Stomach (tissue), 9 donors: ENCODE results near the gene PARVG. TPM values are rescaled to one million over a fixed set of nuclear protein-coding genes. Genes with fewer than 3 reads are reported as not detected.
A peak's percentile ranks its signal among the peaks of the same experiment; 100 is the strongest.

Experiments
- DNase-seq, 2 donors: peaks; one replicate each; pipeline versions ENCODE4 v3.0.0 to v3.0.0-alpha.2; 2013 to 2019
- H3K27ac ChIP-seq, 5 donors: fragments of 200-600 bp in 4 of 5; sonication (generic) in 4 of 5; one replicate each; pipeline ENCODE4 v1.5.1; 2013 to 2019; ENCODE audit warnings: mild to moderate bottlenecking in 1 of 5, moderate library complexity in 1 of 5
- H3K27me3 ChIP-seq, 3 donors: fragments of 200-600 bp; sonication (generic); one replicate each; pipeline ENCODE4 v1.5.1; 2017 to 2019; ENCODE audit warnings: mixed run types in 1 of 3
- H3K36me3 ChIP-seq, 4 donors: fragments of 200-600 bp; sonication (generic); 1 replicate in 3 of 4; 2 replicates in 1 of 4; pipeline ENCODE4 v1.5.1; 2016 to 2019
- H3K4me1 ChIP-seq, 4 donors: fragments of 200-600 bp; sonication (generic); one replicate each; pipeline ENCODE4 v1.5.1; 2016 to 2019
- H3K4me3 ChIP-seq, 4 donors: fragments of 200-600 bp; sonication (generic) in 3 of 4; one replicate each; pipeline ENCODE4 v1.5.1; 2016 to 2019; ENCODE audit warnings: mild to moderate bottlenecking in 1 of 4
- H3K9me3 ChIP-seq, 4 donors: fragments of 200-600 bp; sonication (generic); one replicate each; pipeline ENCODE4 v1.5.1; 2016 to 2019
- CTCF ChIP-seq, 7 experiments: fragments of 450-650 bp in 4 of 7; fragments of 200-600 bp in 3 of 7; sonication (generic) in 3 of 7; IDR thresholded peaks; one replicate each; pipeline ENCODE4 v1.5.1; 2016 to 2019; ENCODE audit warnings: antibody characterized with exemption in 7 of 7, control low read depth in 2 of 7, mild to moderate bottlenecking in 1 of 7
- EP300 ChIP-seq: sonication (generic); formaldehyde crosslinking; IDR thresholded peaks from one replicate; pipeline ENCODE4 v1.6.1; 2017; ENCODE audit warnings: antibody characterized with exemption
- POLR2A ChIP-seq, 4 donors: fragments of 450-650 bp; IDR thresholded peaks; one replicate each; pipeline ENCODE4 v1.6.1; 2016; ENCODE audit warnings: antibody characterized with exemption in 4 of 4, control low read depth in 2 of 4, mild to moderate bottlenecking in 1 of 4, moderate library complexity in 1 of 4
- POLR2AphosphoS5 ChIP-seq, 3 donors: sonication (generic); formaldehyde crosslinking; IDR thresholded peaks; one replicate each; pipeline ENCODE4 v1.6.1; 2016; ENCODE audit warnings: antibody characterized with exemption in 3 of 3
- WGBS, 5 donors: extraction: QIAGEN DNeasy Blood & Tissue Kit in 3 of 5; methylation state at CpG; one replicate each; pipeline versions ENCODE4 v1.1.5 to v1.1.7; 2013 to 2018; 5-methylcytosine and 5-hydroxymethylcytosine counted together
- intact Hi-C: fragments of 100-400 bp; cut with DNase I; formaldehyde crosslinking; loops from one replicate; pipeline ENCODE4 v1.15.1; 2023; ENCODE audit warnings: low total_unique reads
- polyA plus RNA-seq, 3 donors: library from polyadenylated mRNA; stranded (reverse); fragments of 200-250 nt; gene quantifications; one replicate each; pipeline ENCODE4 v1.2.3, GENCODE V29; 2013
- total RNA-seq, 5 donors: library from RNA; depleted of rRNA; stranded (reverse); fragments of >200 nt; gene quantifications; one replicate each; pipeline versions ENCODE4 v1.1.0 to v1.2.3, GENCODE V29; 2014 to 2016
- donor health status: healthy with polysubstance abuse.
- donor health status: Bipolar disorder and iron deficiency.
- donor health status: healthy.

Gene PARVG
- total and polyA plus RNA-seq, 8 donors, result 5.7 to 78.2 (median 16.7) TPM

DNA sequence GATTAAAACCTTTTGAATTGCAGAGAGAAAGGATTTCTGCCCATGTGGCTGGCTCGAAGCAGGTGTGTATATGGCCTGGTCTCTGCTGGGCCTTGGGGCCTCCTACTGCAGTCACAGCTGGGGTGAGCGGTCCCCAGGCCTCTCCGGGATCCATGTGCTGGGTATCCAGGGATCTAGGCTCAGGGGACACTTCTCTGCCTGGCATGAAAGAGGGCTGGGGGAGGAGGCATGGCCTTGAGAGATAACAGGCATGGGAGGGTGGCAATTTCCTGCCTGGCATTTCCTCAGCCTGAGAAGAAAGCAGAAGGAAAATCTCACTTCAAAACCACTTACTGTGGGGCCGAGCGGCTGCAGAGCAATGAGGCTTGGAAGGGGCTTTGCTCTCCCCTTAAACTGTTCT lies 20.3 kb upstream of the PARVG start:
- intact Hi-C loops, result no loop called here
- Histone ChIP-seq H3K36me3 (peaks cover 0 to 58% (median 32%) of the 10 kb centered on the region in 4 donors), H3K4me3 (no peak overlapping the region), H3K27ac (peak overlapping the region in 1 of 5 donors; percentile 71), H3K9me3 (no peaks in the 10 kb centered on the region), H3K27me3 (no peaks in the 10 kb centered on the region), H3K4me1 (peaks cover 0 to 36% (median 12%) of the 10 kb centered on the region in 4 donors)
- DNase-seq, result no peak
- TF ChIP-seq CTCF (IDR thresholded peaks at IDR 0.05) (no peak), POLR2AphosphoS5 (IDR thresholded peaks at IDR 0.05) (no peak), POLR2A (IDR thresholded peaks at IDR 0.05) (no peak), EP300 (no peak)
- WGBS, 5 donors, result 77 to 97% (median 86%) methylated on average over 5 of the region's 5 CpGs

DNA sequence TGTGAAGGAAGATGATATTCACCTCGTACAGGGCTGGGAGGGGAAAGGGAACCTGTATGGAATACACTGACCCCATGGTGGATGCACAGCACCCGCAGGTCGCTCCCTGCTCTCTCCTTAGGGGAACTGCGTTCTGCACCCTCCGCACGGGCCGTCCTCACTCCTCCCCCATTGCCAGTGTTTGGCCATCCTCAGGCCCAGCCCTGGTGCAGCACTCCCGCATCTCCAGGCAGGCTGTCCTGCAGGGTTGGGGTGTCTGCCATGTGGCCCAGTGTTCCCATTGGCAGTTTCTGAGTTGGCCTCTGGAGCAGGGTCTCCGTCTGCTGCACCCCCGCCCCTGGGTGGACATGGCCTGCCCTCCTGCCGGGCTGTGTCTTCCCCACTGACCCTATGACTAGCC lies 19.1 kb upstream of the PARVG start:
- DNase-seq, result no peak
- Histone ChIP-seq H3K36me3 (peaks cover 0 to 61% (median 35%) of the 10 kb centered on the region in 4 donors), H3K27me3 (no peaks in the 10 kb centered on the region), H3K4me3 (no peak overlapping the region), H3K4me1 (peaks cover 0 to 36% (median 12%) of the 10 kb centered on the region in 4 donors), H3K9me3 (no peaks in the 10 kb centered on the region), H3K27ac (no peak overlapping the region)
- intact Hi-C loops, result no loop called here
- TF ChIP-seq POLR2AphosphoS5 (IDR thresholded peaks at IDR 0.05) (no peak), EP300 (no peak), POLR2A (IDR thresholded peaks at IDR 0.05) (no peak)
- 85 to 91% (median 89%) methylated on average over 11 of the region's 11 CpGs for WGBS, 5 donors

GRCh38 chr22:44162960-44163359 lies 17.8 kb upstream of the PARVG start:
- Histone ChIP-seq H3K27ac (no peak overlapping the region), H3K36me3 (peaks cover 0 to 57% (median 35%) of the 10 kb centered on the region in 4 donors), H3K9me3 (no peaks in the 10 kb centered on the region), H3K4me3 (no peak overlapping the region), H3K27me3 (no peaks in the 10 kb centered on the region), H3K4me1 (peaks cover 0 to 32% (median 12%) of the 10 kb centered on the region in 4 donors)
- TF ChIP-seq POLR2A (IDR thresholded peaks at IDR 0.05) (no peak), POLR2AphosphoS5 (IDR thresholded peaks at IDR 0.05) (no peak), CTCF (IDR thresholded peaks at IDR 0.05) (no peak), EP300 (no peak)
- WGBS, 5 donors, result 90 to 93% (median 91%) methylated on average over 10 to 13 of the region's 13 CpGs
- no peak for DNase-seq
- intact Hi-C loops, result no loop called here

- intact Hi-C loops, result no loop called here
- H3K36me3 ChIP-seq, result peaks cover 0 to 57% (median 37%) of the 10 kb centered on the region in 4 donors
- no peaks in the 10 kb centered on the region for H3K27me3 ChIP-seq
- TF ChIP-seq CTCF (IDR thresholded peaks at IDR 0.05), result no peak
- TF ChIP-seq POLR2A (IDR thresholded peaks at IDR 0.05), result no peak
- TF ChIP-seq POLR2AphosphoS5 (IDR thresholded peaks at IDR 0.05), result no peak
- no peak for DNase-seq
- no peak overlapping the region for H3K4me3 ChIP-seq
- 82 to 91% (median 89%) methylated on average over 18 of the region's 18 CpGs for WGBS, 5 donors
- peaks cover 0 to 26% (median 9%) of the 10 kb centered on the region in 4 donors for H3K4me1 ChIP-seq
- no peaks in the 10 kb centered on the region for H3K9me3 ChIP-seq
- H3K27ac ChIP-seq, result no peak overlapping the region
Observed at GRCh38 chr22:44163536-44163935, 17.2 kb upstream of the PARVG start.

DNA sequence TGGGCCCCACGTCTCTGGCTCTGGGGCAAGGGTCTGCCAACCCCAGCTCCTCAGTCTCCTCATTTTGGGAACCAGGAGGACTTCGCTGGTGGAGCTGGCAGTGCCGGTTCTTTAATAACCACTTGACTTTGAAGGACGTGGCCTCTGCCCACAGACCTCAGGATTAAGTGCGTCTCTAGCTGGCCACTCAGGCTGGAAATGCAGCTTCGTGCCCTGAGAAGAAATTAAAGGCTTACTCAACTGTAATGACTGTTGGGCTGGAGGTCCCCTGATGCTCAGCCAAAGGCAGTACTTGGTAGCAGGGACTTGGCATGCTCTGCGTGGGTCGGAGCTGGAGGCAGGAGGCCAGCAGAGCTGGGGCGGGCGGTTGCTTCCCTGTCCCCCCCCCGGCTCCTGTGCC lies 16.7 kb upstream of the PARVG start:
- TF ChIP-seq CTCF (IDR thresholded peaks at IDR 0.05) (no peak), EP300 (no peak), POLR2A (IDR thresholded peaks at IDR 0.05) (no peak), POLR2AphosphoS5 (IDR thresholded peaks at IDR 0.05) (no peak)
- Histone ChIP-seq H3K4me1 (peaks cover 0 to 21% (median 5%) of the 10 kb centered on the region in 4 donors), H3K9me3 (no peaks in the 10 kb centered on the region), H3K36me3 (peaks cover 0 to 58% (median 40%) of the 10 kb centered on the region in 4 donors), H3K27me3 (no peaks in the 10 kb centered on the region), H3K27ac (no peak overlapping the region), H3K4me3 (no peak overlapping the region)
- WGBS, 5 donors, result 69 to 88% (median 86%) methylated on average over 10 to 11 of the region's 11 CpGs
- no peak for DNase-seq
- intact Hi-C loops, result no loop called here
